ENCODE results near the gene TYROBP. TPM values are rescaled to one million over a fixed set of nuclear protein-coding genes. Genes with fewer than 3 reads are reported as not detected.

The TYROBP gene
- total and polyA plus RNA-seq, 2 of the 4 experiments (the other 2 are of a cell fraction) = not detected

GRCh38 chr19:35955881-35956634 is 48.0 kb upstream of the TYROBP start:
- Histone ChIP-seq H3K4me3 (ENCODE audit: insufficient read depth, low read depth, low read length) (no peak overlapping the region), H4K5ac (ENCODE audit: low read depth, low read length) (no peak overlapping the region), H2BK20ac (ENCODE audit: low read depth, low read length) (no peak overlapping the region), H3K18ac (ENCODE audit: low read depth, low read length) (no peak overlapping the region), H2BK5ac (ENCODE audit: low read depth, low read length, poor library complexity, severe bottlenecking) (no peak overlapping the region), H3K9ac (ENCODE audit: low read depth, low read length) (no peak overlapping the region), H4K91ac (ENCODE audit: insufficient read depth, low read depth, low read length) (no peak overlapping the region), H2AK9ac (replicated peaks; ENCODE audit: low read depth, low read length, poor library complexity) (no peak overlapping the region), H3K23ac (ENCODE audit: low read depth, low read length) (no peak overlapping the region), H3K27ac (ENCODE audit: insufficient read depth, low read length) (no peak overlapping the region), H3K9me3 (ENCODE audit: control insufficient read depth, insufficient read depth, low read length) (peaks cover 2% of the 10 kb centered on the region), H2BK15ac (ENCODE audit: low read depth, low read length) (no peak overlapping the region), H3K14ac (replicated peaks; ENCODE audit: low read depth, low read length) (no peak overlapping the region), H3K56ac (ENCODE audit: extremely low read depth, insufficient read depth, low read length) (no peak overlapping the region), H3K27me3 (ENCODE audit: control insufficient read depth, insufficient read depth, low read length) (peaks cover 39% of the 10 kb centered on the region), H3K4me1 (ENCODE audit: control insufficient read depth, insufficient read depth, low read length) (no peaks in the 10 kb centered on the region), H4K20me1 (ENCODE audit: insufficient read depth, low read length) (no peaks in the 10 kb centered on the region), H2AK5ac (ENCODE audit: low read depth, low read length) (no peak overlapping the region), H2BK120ac (ENCODE audit: low read depth, low read length) (no peak overlapping the region), H3K4ac (ENCODE audit: low read depth, low read length) (no peak overlapping the region), H3K36me3 (ENCODE audit: control insufficient read depth, insufficient read depth, low read length) (no peaks in the 10 kb centered on the region), H3K79me1 (ENCODE audit: low read depth in 1 of 2, low read length in 2 of 2) (no peaks in the 10 kb centered on the region), H4K8ac (ENCODE audit: low read depth in 2 of 2, low read length in 2 of 2) (no peak overlapping the region), H3K9me1 (ENCODE audit: insufficient read depth, low read length) (no peaks in the 10 kb centered on the region), H3K4me2 (ENCODE audit: low read depth, low read length) (no peak overlapping the region), H2AFZ (replicated peaks; ENCODE audit: low read length, poor library complexity) (no peak overlapping the region)
- intact Hi-C loops (cut with micrococcal nuclease) = no loop called here
- ChIA-PET CTCF (no interaction called here), POLR2A (ENCODE audit: unreplicated experiment) (no interaction called here)
- WGBS, 2 experiments (ENCODE audit: extremely low coverage in 2 of 2, insufficient read length in 1 of 2) = no CpG with 5 or more reads among the region's 6 CpGs
- dilution Hi-C loops (cut with HindIII; ENCODE audit: low sequenced_read_pairs, unreplicated experiment) = no loop called here
- BruUV-seq (replicated peaks) = no TSS peak
- DNase-seq (no peak), ATAC-seq (ENCODE audit: low read depth) (no peak)
- in situ Hi-C loops (cut with MboI; ENCODE audit: low sequenced_read_pairs) = no loop called here
- TF ChIP-seq MAFK (IDR thresholded peaks at IDR 0.05; ENCODE audit: low read depth, low read length) = no peak
- TF ChIP-seq POLR2A (IDR thresholded peaks at IDR 0.05; ENCODE audit: low read depth, low read length) = no peak
- TF ChIP-seq ELK1 (IDR thresholded peaks at IDR 0.05; ENCODE audit: borderline replicate concordance, low read depth, low read length) = no peak
- TF ChIP-seq SMC3 (IDR thresholded peaks at IDR 0.05; ENCODE audit: low read depth, low read length) = no peak
- no peak for TF ChIP-seq RAD21 (IDR thresholded peaks at IDR 0.05; ENCODE audit: low read length)
- no peak for TF ChIP-seq CEBPB (IDR thresholded peaks at IDR 0.05; ENCODE audit: low read depth, low read length)
- TF ChIP-seq CTCF (conservative IDR thresholded peaks at IDR 0.05; ENCODE audit: low read depth, low read length) = no peak
